ENCODE data around the gene SLC34A1. TPM values are rescaled to one million over a fixed set of nuclear protein-coding genes. Genes with fewer than 3 reads are reported as not detected.
A peak's percentile ranks its signal among the peaks of the same experiment; 100 is the strongest.

Gene SLC34A1
- total RNA-seq, 4 donors from 2014 or later: 0.12 TPM; not detected in 3

DNA sequence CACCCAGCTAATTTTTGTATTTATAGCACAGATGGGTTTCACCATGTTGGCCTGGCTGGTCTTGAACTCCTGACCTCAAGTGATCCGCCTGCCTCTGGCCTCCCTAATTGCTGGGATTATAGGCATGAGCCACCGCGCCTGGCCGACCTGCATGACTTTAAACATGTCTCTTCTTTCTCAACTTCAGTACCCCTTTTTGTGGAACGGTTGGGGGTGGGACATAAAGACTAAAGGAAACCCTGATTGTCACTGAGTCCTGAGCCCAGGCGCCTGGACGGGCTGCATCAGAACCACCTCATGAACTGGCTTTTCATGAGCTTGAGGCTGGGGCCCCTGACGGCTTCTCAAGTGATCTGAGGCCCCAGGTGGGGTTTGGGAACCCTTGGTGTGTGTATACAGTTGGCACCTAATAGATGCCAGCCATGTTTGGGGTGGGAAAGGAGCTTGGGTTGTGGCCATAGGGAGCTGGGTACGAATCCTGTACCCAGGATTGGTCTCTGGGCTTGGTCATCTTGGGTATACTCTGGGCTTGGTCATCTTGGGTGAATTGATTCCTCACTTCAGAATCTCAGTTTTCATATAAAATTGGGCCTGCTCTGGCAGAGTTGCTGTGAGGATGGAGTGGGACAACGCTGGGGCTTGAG, 44.5 kb downstream of the SLC34A1 start:
- no peak overlapping the region for H3K4me3 ChIP-seq
- TF ChIP-seq, protein P1, sequence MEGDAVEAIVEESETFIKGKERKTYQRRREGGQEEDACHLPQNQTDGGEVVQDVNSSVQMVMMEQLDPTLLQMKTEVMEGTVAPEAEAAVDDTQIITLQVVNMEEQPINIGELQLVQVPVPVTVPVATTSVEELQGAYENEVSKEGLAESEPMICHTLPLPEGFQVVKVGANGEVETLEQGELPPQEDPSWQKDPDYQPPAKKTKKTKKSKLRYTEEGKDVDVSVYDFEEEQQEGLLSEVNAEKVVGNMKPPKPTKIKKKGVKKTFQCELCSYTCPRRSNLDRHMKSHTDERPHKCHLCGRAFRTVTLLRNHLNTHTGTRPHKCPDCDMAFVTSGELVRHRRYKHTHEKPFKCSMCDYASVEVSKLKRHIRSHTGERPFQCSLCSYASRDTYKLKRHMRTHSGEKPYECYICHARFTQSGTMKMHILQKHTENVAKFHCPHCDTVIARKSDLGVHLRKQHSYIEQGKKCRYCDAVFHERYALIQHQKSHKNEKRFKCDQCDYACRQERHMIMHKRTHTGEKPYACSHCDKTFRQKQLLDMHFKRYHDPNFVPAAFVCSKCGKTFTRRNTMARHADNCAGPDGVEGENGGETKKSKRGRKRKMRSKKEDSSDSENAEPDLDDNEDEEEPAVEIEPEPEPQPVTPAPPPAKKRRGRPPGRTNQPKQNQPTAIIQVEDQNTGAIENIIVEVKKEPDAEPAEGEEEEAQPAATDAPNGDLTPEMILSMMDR (IDR thresholded peaks at IDR 0.05): no peak
- no peak for TF ChIP-seq POLR2AphosphoS5 (IDR thresholded peaks at IDR 0.05)
- TF ChIP-seq EP300 (IDR thresholded peaks at IDR 0.05): no peak
- no peak for TF ChIP-seq POLR2A (IDR thresholded peaks at IDR 0.05)
- 100% methylated on average over 4 of the region's 10 CpGs; no CpG with 5 or more reads in 1 of the 2 donors for WGBS, 2 donors (ENCODE audit: low coverage in 1 of 2)
- peaks cover 0 to 68% (median 14%) of the 10 kb centered on the region in 3 donors for H3K4me1 ChIP-seq
- ATAC-seq: no peak
- no peaks in the 10 kb centered on the region for H3K9me3 ChIP-seq
- no peaks in the 10 kb centered on the region for H3K27me3 ChIP-seq
- peak overlapping the region in 2 of 4 donors; percentile 34 to 41 for H3K27ac ChIP-seq
- H3K36me3 ChIP-seq: peaks cover 0 to 38% of the 10 kb centered on the region in 2 donors

DNA sequence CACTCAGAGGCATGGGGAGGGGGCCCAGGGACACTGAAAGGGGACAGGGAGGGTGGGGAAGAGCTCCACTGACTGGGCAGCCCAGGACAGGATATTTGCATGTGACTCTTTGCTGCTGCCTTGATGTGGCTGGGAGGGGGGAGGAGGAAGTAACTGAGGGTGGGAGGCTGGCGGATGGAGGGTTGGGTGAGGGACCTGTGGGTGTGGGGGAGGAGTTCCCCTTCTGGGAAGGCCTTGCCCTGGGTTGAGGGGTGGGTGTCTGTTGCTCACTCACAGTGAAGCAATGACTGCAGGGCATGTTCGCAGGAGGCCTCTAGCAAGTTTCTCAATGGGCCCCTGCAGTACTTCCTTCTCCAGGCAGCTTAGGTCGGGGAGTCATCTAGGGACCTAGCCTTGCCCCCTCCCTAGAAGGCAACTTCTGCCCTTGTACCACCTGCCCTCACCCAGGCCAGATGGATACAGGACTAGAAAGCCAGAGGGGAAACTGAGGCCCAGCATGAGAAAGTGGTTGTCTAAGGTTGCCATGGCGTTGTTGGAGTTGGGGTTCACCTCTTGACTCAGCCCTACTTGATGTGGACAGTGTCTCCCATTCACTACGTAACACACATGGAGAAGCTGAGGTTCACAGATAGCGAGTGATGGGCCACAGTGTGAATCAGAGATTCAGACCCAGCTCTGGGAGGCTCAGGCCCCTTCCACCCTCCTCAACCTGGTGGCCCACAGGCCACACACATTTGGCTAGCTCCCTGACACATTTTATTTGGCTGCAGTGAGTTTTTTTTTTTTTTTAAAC, 45.2 kb downstream of the SLC34A1 start:
- TF ChIP-seq, protein P1 (IDR thresholded peaks at IDR 0.05): no peak
- TF ChIP-seq POLR2AphosphoS5 (IDR thresholded peaks at IDR 0.05) (no peak), POLR2A (IDR thresholded peaks at IDR 0.05) (no peak), EP300 (IDR thresholded peaks at IDR 0.05) (no peak)
- Histone ChIP-seq H3K4me3 (no peak overlapping the region), H3K4me1 (peaks cover 0 to 68% (median 14%) of the 10 kb centered on the region in 3 donors), H3K27me3 (no peaks in the 10 kb centered on the region), H3K9me3 (no peaks in the 10 kb centered on the region), H3K27ac (peak overlapping the region in 2 of 4 donors; percentile 34 to 41), H3K36me3 (peaks cover 0 to 46% of the 10 kb centered on the region in 2 donors)
- no peak for ATAC-seq
- WGBS, 2 donors (ENCODE audit: low coverage in 1 of 2): 86% methylated on average over 4 of the region's 6 CpGs; no CpG with 5 or more reads in 1 of the 2 donors

DNA sequence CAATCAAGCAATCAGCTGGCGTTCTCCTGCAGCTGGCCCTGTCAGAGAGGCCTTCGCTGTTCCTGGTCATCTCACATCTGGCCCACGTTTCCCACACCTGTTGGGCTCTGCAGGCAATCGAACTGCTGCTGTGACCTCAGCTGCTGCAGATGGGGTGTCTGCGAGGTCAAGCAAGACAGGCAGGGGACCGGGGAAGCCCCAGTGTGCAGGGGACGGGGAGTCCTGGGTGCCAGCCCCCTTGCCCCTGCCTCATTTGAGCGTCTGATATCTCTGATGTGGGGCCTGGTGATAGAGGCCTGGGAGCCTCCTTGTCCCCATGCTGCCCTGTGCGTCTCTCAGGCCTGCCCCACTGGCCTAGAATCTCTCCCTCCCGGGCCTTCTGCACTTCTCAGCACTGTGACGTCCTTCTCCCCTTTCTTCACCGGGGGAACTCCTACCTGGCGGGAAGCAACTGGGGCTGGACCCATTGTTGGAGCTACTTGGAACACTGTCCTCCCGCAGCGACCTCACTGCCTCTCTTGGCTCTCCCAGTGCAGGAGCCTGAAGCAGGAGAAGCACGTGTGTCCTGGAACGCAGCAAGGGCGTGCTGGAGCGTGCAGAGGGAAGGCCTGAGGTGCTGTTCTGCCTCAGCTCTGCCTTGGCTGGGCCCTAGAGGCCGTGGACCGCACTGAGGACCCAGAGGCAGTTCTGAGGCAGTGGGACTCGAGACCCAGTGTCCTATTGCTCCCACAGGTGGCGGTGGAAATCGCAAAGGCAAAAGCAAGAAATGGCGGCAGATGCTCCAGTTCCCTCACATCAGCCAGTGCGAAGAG, 46.1 kb downstream of the SLC34A1 start:
- Histone ChIP-seq H3K27ac (no peak overlapping the region), H3K9me3 (no peaks in the 10 kb centered on the region), H3K4me3 (no peak overlapping the region), H3K27me3 (no peaks in the 10 kb centered on the region), H3K36me3 (peaks cover 0 to 55% of the 10 kb centered on the region in 2 donors), H3K4me1 (peaks cover 0 to 65% (median 14%) of the 10 kb centered on the region in 3 donors)
- 81 to 91% methylated on average over 6 to 14 of the region's 26 CpGs for WGBS, 2 donors (ENCODE audit: low coverage in 1 of 2)
- TF ChIP-seq EP300 (IDR thresholded peaks at IDR 0.05): no peak
- TF ChIP-seq, protein P1 (IDR thresholded peaks at IDR 0.05): no peak
- TF ChIP-seq POLR2A (IDR thresholded peaks at IDR 0.05): no peak
- TF ChIP-seq POLR2AphosphoS5 (IDR thresholded peaks at IDR 0.05): no peak
- ATAC-seq: no peak

DNA sequence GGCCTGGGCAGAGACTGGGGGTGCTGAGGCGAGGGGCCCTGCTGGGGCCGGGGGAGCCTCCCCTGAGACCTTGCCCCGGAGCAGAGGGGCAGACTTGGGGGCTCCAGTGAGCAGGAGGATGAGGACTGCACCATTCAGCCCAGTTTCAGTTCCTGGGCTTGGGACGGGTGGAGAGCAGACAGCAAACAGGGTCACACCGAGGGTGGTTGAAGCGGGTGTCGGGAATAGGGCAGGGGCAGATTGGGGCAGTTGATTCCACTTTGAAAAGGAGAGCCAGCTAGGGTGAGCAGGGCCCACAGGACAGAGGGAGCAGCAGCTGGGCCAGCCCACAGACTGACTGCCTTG, 46.7 kb downstream of the SLC34A1 start:
- no peak for ATAC-seq
- 80% methylated on average over 1 of the region's 7 CpGs; no CpG with 5 or more reads in 1 of the 2 donors for WGBS, 2 donors (ENCODE audit: low coverage in 1 of 2)

More for the DNA sequence above, 46.7 kb downstream of the SLC34A1 start:
- Histone ChIP-seq H3K9me3 (no peaks in the 10 kb centered on the region), H3K36me3 (peaks cover 0 to 61% of the 10 kb centered on the region in 2 donors), H3K27ac (peak overlapping the region in 2 of 4 donors; percentile 6 to 17), H3K4me3 (no peak overlapping the region), H3K4me1 (peaks cover 0 to 61% (median 14%) of the 10 kb centered on the region in 3 donors), H3K27me3 (no peaks in the 10 kb centered on the region)
- no peak for TF ChIP-seq POLR2A (IDR thresholded peaks at IDR 0.05)
- TF ChIP-seq POLR2AphosphoS5 (IDR thresholded peaks at IDR 0.05): no peak
- TF ChIP-seq, protein P1 (IDR thresholded peaks at IDR 0.05): no peak
- TF ChIP-seq EP300 (IDR thresholded peaks at IDR 0.05): no peak

All from gastroesophageal sphincter (tissue), 4 donors.